ENCODE measurements around the gene PTTG1IP.

The PTTG1IP gene

GRCh38 chr21:44895859-44896258, 22.4 kb upstream of the PTTG1IP start:
- no peak for DNase-seq

- no peak for DNase-seq
Observed at GRCh38 chr21:44894687-44895302, 21.3 kb upstream of the PTTG1IP start.

- DNase-seq: no peak
Observed at GRCh38 chr21:44893948-44894656, 20.6 kb upstream of the PTTG1IP start.

GRCh38 chr21:44893278-44893556, 19.7 kb upstream of the PTTG1IP start:
- no peak for DNase-seq

GRCh38 chr21:44892536-44893277, 19.2 kb upstream of the PTTG1IP start:
- DNase-seq: peak; percentile 68

- DNase-seq: no peak
Observed at GRCh38 chr21:44892095-44892494, 18.6 kb upstream of the PTTG1IP start.

GRCh38 chr21:44891631-44892031, 18.1 kb upstream of the PTTG1IP start:
- no peak for DNase-seq

- no peak for DNase-seq
Observed at GRCh38 chr21:44890961-44891541, 17.6 kb upstream of the PTTG1IP start.

- DNase-seq: no peak
Observed at GRCh38 chr21:44890338-44890931, 16.9 kb upstream of the PTTG1IP start.

- no peak for DNase-seq
Observed at GRCh38 chr21:44889625-44890337, 16.3 kb upstream of the PTTG1IP start.

- no peak for DNase-seq
Observed at GRCh38 chr21:44888581-44889550, 15.4 kb upstream of the PTTG1IP start.

GRCh38 chr21:44887807-44888580, 14.5 kb upstream of the PTTG1IP start:
- DNase-seq: no peak

GRCh38 chr21:44887126-44887806, 13.8 kb upstream of the PTTG1IP start:
- DNase-seq: no peak

GRCh38 chr21:44886113-44887075, 12.9 kb upstream of the PTTG1IP start:
- no peak for DNase-seq

GRCh38 chr21:44885615-44886014, 12.1 kb upstream of the PTTG1IP start:
- DNase-seq: no peak

- DNase-seq: no peak
Observed at GRCh38 chr21:44884097-44884496, 10.6 kb upstream of the PTTG1IP start.

- DNase-seq: no peak
Observed at GRCh38 chr21:44883250-44883649, 9.8 kb upstream of the PTTG1IP start.

- no peak for DNase-seq
Observed at GRCh38 chr21:44881198-44881872, 7.8 kb upstream of the PTTG1IP start.
